ENCODE results near the gene PUM2.

The PUM2 gene

GRCh38 chr2:20339012-20339411 lies 11.6 kb downstream of the PUM2 start:
- no peak for DNase-seq (ENCODE audit: low read depth)

GRCh38 chr2:20334605-20335203 lies 15.9 kb downstream of the PUM2 start:
- no peak for DNase-seq (ENCODE audit: low read depth)

GRCh38 chr2:20333738-20334137 lies 16.9 kb downstream of the PUM2 start:
- DNase-seq (ENCODE audit: low read depth), result no peak

GRCh38 chr2:20330192-20330591 lies 20.5 kb downstream of the PUM2 start:
- no peak for DNase-seq (ENCODE audit: low read depth)

- DNase-seq (ENCODE audit: low read depth), result no peak
Observed at GRCh38 chr2:20327370-20327769, 23.3 kb downstream of the PUM2 start.

GRCh38 chr2:20326163-20326780 lies 24.4 kb downstream of the PUM2 start:
- peak; percentile 24 for DNase-seq (ENCODE audit: low read depth)

- no peak for DNase-seq (ENCODE audit: low read depth)
Observed at GRCh38 chr2:20322527-20323300, 27.9 kb downstream of the PUM2 start.

- DNase-seq (ENCODE audit: low read depth), result no peak
Observed at GRCh38 chr2:20317690-20318089, 33.0 kb downstream of the PUM2 start.

GRCh38 chr2:20317197-20317596 lies 33.4 kb downstream of the PUM2 start:
- DNase-seq (ENCODE audit: low read depth), result no peak

- no peak for DNase-seq (ENCODE audit: low read depth)
Observed at GRCh38 chr2:20314562-20315501, 35.8 kb downstream of the PUM2 start.

GRCh38 chr2:20313659-20314058 lies 37.0 kb downstream of the PUM2 start:
- no peak for DNase-seq (ENCODE audit: low read depth)

GRCh38 chr2:20309001-20309400 lies 41.6 kb downstream of the PUM2 start:
- DNase-seq (ENCODE audit: low read depth), result no peak

GRCh38 chr2:20307311-20307710 lies 43.3 kb downstream of the PUM2 start:
- no peak for DNase-seq (ENCODE audit: low read depth)

- no peak for DNase-seq (ENCODE audit: low read depth)
Observed at GRCh38 chr2:20304411-20304810, 46.2 kb downstream of the PUM2 start.

- no peak for DNase-seq (ENCODE audit: low read depth)
Observed at GRCh38 chr2:20303966-20304365, 46.7 kb downstream of the PUM2 start.

- DNase-seq (ENCODE audit: low read depth), result no peak
Observed at GRCh38 chr2:20302019-20302418, 48.6 kb downstream of the PUM2 start.

- DNase-seq (ENCODE audit: low read depth), result no peak
Observed at GRCh38 chr2:20300656-20301055, 50.0 kb downstream of the PUM2 start.

- DNase-seq (ENCODE audit: low read depth), result no peak
Observed at GRCh38 chr2:20299113-20299512, 51.5 kb downstream of the PUM2 start.

- DNase-seq (ENCODE audit: low read depth), result no peak
Observed at GRCh38 chr2:20294231-20294630, 56.4 kb downstream of the PUM2 start.

GRCh38 chr2:20292984-20293383 lies 57.7 kb downstream of the PUM2 start:
- no peak for DNase-seq (ENCODE audit: low read depth)

- no peak for DNase-seq (ENCODE audit: low read depth)
Observed at GRCh38 chr2:20291846-20292408, 58.7 kb downstream of the PUM2 start.

GRCh38 chr2:20291106-20291564 lies 59.5 kb downstream of the PUM2 start:
- DNase-seq (ENCODE audit: low read depth), result no peak
